Measurements from ENCODE around the gene CERS1. TPM values are rescaled to one million over a fixed set of nuclear protein-coding genes. Genes with fewer than 3 reads are reported as not detected.

Gene CERS1
- total RNA-seq: 2.0 and 6.0 TPM in 2 replicates

GRCh38 chr19:18895824-18896341, at the start of gene CERS1:
CERS1 (minus strand) TSS chr19:18896158; CDS start chr19:18896072, 86 bp downstream.

GRCh38 chr19:18940769-18941627, 45.0 kb upstream of the CERS1 start, which contains the start of gene HOMER3:
HOMER3 (minus strand) TSS chr19:18941217; CDS start chr19:18938982, 2,235 bp downstream.

GRCh38 chr19:18919086-18919899, 23.3 kb upstream of the CERS1 start, which contains the start of the genes COPE and DDX49:
COPE (minus strand) TSS chr19:18919387; CDS start chr19:18919348, 39 bp downstream.
DDX49 (plus strand) TSS chr19:18919715; CDS start chr19:18919742, 27 bp downstream.

GRCh38 chr19:18831524-18832305, 64.2 kb downstream of the CERS1 start, which contains the start of gene UPF1:
UPF1 (plus strand) TSS chr19:18831959; CDS start chr19:18832210, 251 bp downstream.

Other genes starting within 250 kb of the CERS1 start
- 4.0 and 5.6 TPM in 2 replicates for gene CRTC1, start 212.5 kb downstream of the CERS1 start, total RNA-seq
- 0.85 and 2.9 TPM in 2 replicates for gene COMP, start 104.9 kb downstream of the CERS1 start, total RNA-seq
- 30.6 and 33.0 TPM in 2 replicates for gene UPF1, start 64.2 kb downstream of the CERS1 start, total RNA-seq
- 200 and 351 TPM in 2 replicates for gene COPE, start 23.2 kb upstream of the CERS1 start, total RNA-seq
- 50.0 and 63.2 TPM in 2 replicates for gene DDX49, start 23.6 kb upstream of the CERS1 start, total RNA-seq
- 68.9 and 78.0 TPM in 2 replicates for gene HOMER3, start 45.1 kb upstream of the CERS1 start, total RNA-seq
- 13.4 and 14.6 TPM in 2 replicates for gene SUGP2, start 137.4 kb upstream of the CERS1 start, total RNA-seq
- gene ARMC6, start 137.4 kb upstream of the CERS1 start, total RNA-seq: 30.0 and 31.7 TPM in 2 replicates
- gene SLC25A42, start 167.8 kb upstream of the CERS1 start, total RNA-seq: 7.7 and 11.6 TPM in 2 replicates
- 25.6 and 35.2 TPM in 2 replicates for gene TMEM161A, start 242.3 kb upstream of the CERS1 start, total RNA-seq

Measured in pericardium fibroblast (primary cell).